Stimulated activated CD8-positive, alpha-beta memory T cell treated with anti-CD3 and anti-CD28 coated beads, Interleukin-4, amount 100 ng/mL, for 1 hour (primary cell): Measurements from ENCODE around the gene REN.

Experiments used
- DNase-seq, 2 donors: peaks; one replicate each; pipeline ENCODE4 v3.0.0-alpha.2; 2020; ENCODE audit warnings: low read depth in 2 of 2, low spot score in 1 of 2

Gene REN

GRCh38 chr1:204191456-204191855 lies 25.3 kb upstream of the REN start:
- no peak for DNase-seq

- DNase-seq: no peak
Measured at GRCh38 chr1:204190212-204191211, 24.4 kb upstream of the REN start.

- DNase-seq: no peak
Measured at GRCh38 chr1:204188959-204189639, 23.0 kb upstream of the REN start.

GRCh38 chr1:204186597-204186996 lies 20.5 kb upstream of the REN start:
- no peak for DNase-seq

GRCh38 chr1:204181116-204181515 lies 15.0 kb upstream of the REN start:
- no peak for DNase-seq

- DNase-seq: no peak
Measured at GRCh38 chr1:204180133-204180532, 14.0 kb upstream of the REN start.

GRCh38 chr1:204178487-204179281 lies 12.5 kb upstream of the REN start:
- no peak for DNase-seq

GRCh38 chr1:204177133-204177532 lies 11.0 kb upstream of the REN start:
- DNase-seq: no peak

GRCh38 chr1:204176049-204176448 lies 9.9 kb upstream of the REN start:
- DNase-seq: no peak

- DNase-seq: no peak
Measured at GRCh38 chr1:204174958-204175357, 8.8 kb upstream of the REN start.

GRCh38 chr1:204172404-204173029 lies 6.4 kb upstream of the REN start:
- DNase-seq: no peak

GRCh38 chr1:204171751-204172178 lies 5.6 kb upstream of the REN start:
- no peak for DNase-seq

- no peak for DNase-seq
Measured at GRCh38 chr1:204170494-204171155, 4.5 kb upstream of the REN start.

GRCh38 chr1:204169858-204170257 lies 3.7 kb upstream of the REN start:
- no peak for DNase-seq

- no peak for DNase-seq
Measured at GRCh38 chr1:204167730-204168129, 1.6 kb upstream of the REN start.

GRCh38 chr1:204162494-204163074 lies 3.6 kb downstream of the REN start:
- DNase-seq: peak; percentile 44 to 62

- no peak for DNase-seq
Measured at GRCh38 chr1:204161609-204162493, 4.3 kb downstream of the REN start.

- DNase-seq: no peak
Measured at GRCh38 chr1:204157962-204158361, 8.2 kb downstream of the REN start.

GRCh38 chr1:204155881-204156280 lies 10.3 kb downstream of the REN start:
- no peak for DNase-seq
